OCI-LY1 (cell line): ENCODE data around the gene DGKB.

Experiments used
- H2AFZ ChIP-seq: fragments of 200-600 bp; sonication (generic), shearing (Covaris generic); 2 replicates; pipeline ENCODE4 v1.6.0; 2014; ENCODE audit warnings: antibody characterized with exemption, mild to moderate bottlenecking, low read length
- H3F3A ChIP-seq: fragments of 200-600 bp; sonication (generic), shearing (Covaris generic); 2 replicates; pipeline ENCODE4 v1.6.0; 2014; ENCODE audit warnings: mild to moderate bottlenecking, antibody characterized with exemption, low read length, moderate library complexity; ENCODE audit not compliant: insufficient read depth
- H3K27ac ChIP-seq: fragments of 200-600 bp; sonication (generic); 2 replicates; pipeline ENCODE4 v1.5.1; 2014; ENCODE audit warnings: low read length, mixed run types, mild to moderate bottlenecking, low read depth; ENCODE audit not compliant: poor library complexity, severe bottlenecking
- H3K27me3 ChIP-seq: fragments of 200-600 bp; sonication (generic); 2 replicates; pipeline ENCODE4 v1.6.0; 2014; ENCODE audit warnings: antibody characterized with exemption, mild to moderate bottlenecking, low read length, moderate library complexity; ENCODE audit not compliant: insufficient read depth
- H3K36me3 ChIP-seq: fragments of 200-600 bp; sonication (generic); 2 replicates; pipeline ENCODE4 v1.6.1; 2014; ENCODE audit warnings: mild to moderate bottlenecking, antibody characterized with exemption, low read length, moderate library complexity, mixed read lengths; ENCODE audit not compliant: insufficient read depth
- H3K4me1 ChIP-seq: fragments of 200-600 bp; sonication (generic); 2 replicates; pipeline ENCODE4 v1.5.1; 2014; ENCODE audit warnings: mild to moderate bottlenecking, low read length, moderate library complexity; ENCODE audit not compliant: insufficient read depth, severe bottlenecking
- H3K4me2 ChIP-seq: fragments of 200-600 bp; sonication (generic), shearing (Covaris generic); 2 replicates; pipeline ENCODE4 v1.6.1; 2014; ENCODE audit warnings: low read length
- H3K4me3 ChIP-seq: fragments of 200-600 bp; sonication (generic); 2 replicates; pipeline ENCODE4 v1.5.1; 2014; ENCODE audit warnings: low read length, low read depth, mild to moderate bottlenecking, mixed read lengths; ENCODE audit not compliant: poor library complexity, severe bottlenecking
- H3K79me2 ChIP-seq: fragments of 200-600 bp; shearing (Covaris generic); 2 replicates; pipeline ENCODE4 v1.6.1; 2016; ENCODE audit warnings: mixed run types, low read length, mixed read lengths; ENCODE audit not compliant: insufficient read depth
- H3K9ac ChIP-seq: fragments of 200-600 bp; sonication (generic), shearing (Covaris generic); 2 replicates; pipeline ENCODE4 v1.6.1; 2014; ENCODE audit warnings: mild to moderate bottlenecking, low read length, mixed read lengths
- H3K9me2 ChIP-seq: fragments of 200-600 bp; sonication (generic), shearing (Covaris generic); 2 replicates; pipeline ENCODE4 v1.6.1; 2014; ENCODE audit warnings: low read depth, mild to moderate bottlenecking, low read length, mixed read lengths
- H3K9me3 ChIP-seq: fragments of 200-600 bp; shearing (Covaris generic); 2 replicates; pipeline ENCODE4 v1.6.1; 2014; ENCODE audit warnings: low read length, mixed read lengths
- H4K20me1 ChIP-seq: fragments of 200-600 bp; sonication (generic), shearing (Covaris generic); 2 replicates; pipeline ENCODE4 v1.6.0; 2016; ENCODE audit warnings: mild to moderate bottlenecking, low read length; ENCODE audit not compliant: insufficient read depth
- CTCF ChIP-seq: fragments of 200-600 bp; sonication (generic), shearing (Covaris generic); IDR thresholded peaks from 2 replicates; pipeline ENCODE4 v1.5.1; 2017; ENCODE audit warnings: mild to moderate bottlenecking, antibody characterized with exemption, low read length, moderate library complexity, mixed read lengths
- EZH2 ChIP-seq: fragments of 200-600 bp; sonication (generic), shearing (Covaris generic); IDR thresholded peaks from 2 replicates; pipeline ENCODE4 v1.8.0; 2017; ENCODE audit warnings: borderline replicate concordance, mixed run types, mild to moderate bottlenecking, antibody characterized with exemption, low read length, moderate library complexity, mixed read lengths

Gene DGKB

GRCh38 chr7:14766747-14767146 is 135.8 kb downstream of the DGKB start:
- no peaks in the 10 kb centered on the region for H3F3A ChIP-seq
- H3K9ac ChIP-seq, result no peak overlapping the region
- H3K4me2 ChIP-seq, result no peak overlapping the region
- no peaks in the 10 kb centered on the region for H3K27me3 ChIP-seq
- H3K9me3 ChIP-seq, result no peaks in the 10 kb centered on the region
- H3K36me3 ChIP-seq, result no peaks in the 10 kb centered on the region
- H3K79me2 ChIP-seq, result no peaks in the 10 kb centered on the region
- no peak overlapping the region for H3K4me3 ChIP-seq
- H3K4me1 ChIP-seq, result no peaks in the 10 kb centered on the region
- H2AFZ ChIP-seq, result no peak overlapping the region
- no peaks in the 10 kb centered on the region for H3K9me2 ChIP-seq
- no peak overlapping the region for H3K27ac ChIP-seq
- no peak for TF ChIP-seq CTCF
- no peak for TF ChIP-seq EZH2
- no peaks in the 10 kb centered on the region for H4K20me1 ChIP-seq

- no peaks in the 10 kb centered on the region for H4K20me1 ChIP-seq
- no peaks in the 10 kb centered on the region for H3K9me3 ChIP-seq
- H2AFZ ChIP-seq, result no peak overlapping the region
- no peaks in the 10 kb centered on the region for H3K9me2 ChIP-seq
- H3K27me3 ChIP-seq, result no peaks in the 10 kb centered on the region
- no peak overlapping the region for H3K27ac ChIP-seq
- TF ChIP-seq CTCF (no peak), EZH2 (no peak)
- H3K4me2 ChIP-seq, result no peak overlapping the region
- no peaks in the 10 kb centered on the region for H3F3A ChIP-seq
- no peaks in the 10 kb centered on the region for H3K36me3 ChIP-seq
- H3K4me3 ChIP-seq, result no peak overlapping the region
- H3K79me2 ChIP-seq, result no peaks in the 10 kb centered on the region
- no peak overlapping the region for H3K9ac ChIP-seq
- no peaks in the 10 kb centered on the region for H3K4me1 ChIP-seq
Measured at GRCh38 chr7:14765731-14766130, 136.8 kb downstream of the DGKB start.

- Histone ChIP-seq H3K4me3 (no peak overlapping the region), H3K4me1 (no peaks in the 10 kb centered on the region), H4K20me1 (no peaks in the 10 kb centered on the region), H3K27ac (no peak overlapping the region), H2AFZ (no peak overlapping the region), H3K9ac (no peak overlapping the region), H3K9me2 (no peaks in the 10 kb centered on the region), H3F3A (no peaks in the 10 kb centered on the region), H3K79me2 (no peaks in the 10 kb centered on the region), H3K9me3 (no peaks in the 10 kb centered on the region), H3K36me3 (no peaks in the 10 kb centered on the region), H3K27me3 (no peaks in the 10 kb centered on the region), H3K4me2 (no peak overlapping the region)
- TF ChIP-seq CTCF, result no peak
Measured at GRCh38 chr7:14762561-14762960, 140.0 kb downstream of the DGKB start.
